DND-41 (cell line): ENCODE data around the gene TNNC1.

ENCODE experiments used
- ATAC-seq: fragments of 200-7000 bp; cut with Tn5 transposase; 3 replicates; pipeline ENCODE4 v1.9.1; 2021; ENCODE audit warnings: low read depth; ENCODE audit not compliant: insufficient read depth
- DNase-seq: peaks from one replicate; pipeline ENCODE4 v3.0.0-alpha.2; 2020
- H2AFZ ChIP-seq: 2 replicates; pipeline ENCODE4 v1.6.0; 2012; ENCODE audit warnings: low read depth, low read length
- H3K27ac ChIP-seq: 2 replicates; pipeline ENCODE4 v1.5.1; 2012; ENCODE audit warnings: low read length, inconsistent platforms
- H3K27me3 ChIP-seq: fragments of 200-600 bp; sonication (generic); 2 replicates; pipeline ENCODE4 v1.6.0; 2012; ENCODE audit warnings: low read length, mild to moderate bottlenecking, inconsistent platforms; ENCODE audit not compliant: insufficient read depth, poor library complexity
- H3K36me3 ChIP-seq: 2 replicates; pipeline ENCODE4 v1.5.1; 2012; ENCODE audit warnings: low read length, inconsistent platforms; ENCODE audit not compliant: insufficient read depth
- H3K4me1 ChIP-seq: 2 replicates; pipeline ENCODE4 v1.5.1; 2012; ENCODE audit warnings: mild to moderate bottlenecking, low read length; ENCODE audit not compliant: insufficient read depth
- H3K4me2 ChIP-seq: 2 replicates; pipeline ENCODE4 v1.6.0; 2012; ENCODE audit warnings: mild to moderate bottlenecking, moderate library complexity, low read length, inconsistent platforms; ENCODE audit not compliant: insufficient read depth
- H3K4me3 ChIP-seq, 2 experiments: fragments of 200-600 bp in 1 of 2; shearing (Covaris generic) in 1 of 2; 2 replicates each; pipeline ENCODE4 v1.5.1; 2012 to 2016; ENCODE audit warnings: inconsistent platforms in 2 of 2, low read length in 2 of 2, mild to moderate bottlenecking in 2 of 2, low read depth in 1 of 2, moderate library complexity in 1 of 2
- H3K79me2 ChIP-seq: 2 replicates; pipeline ENCODE4 v1.6.0; 2012; ENCODE audit warnings: low read length, inconsistent platforms; ENCODE audit not compliant: insufficient read depth
- H3K9ac ChIP-seq: 2 replicates; pipeline ENCODE4 v1.6.0; 2012; ENCODE audit warnings: low read depth, mild to moderate bottlenecking, inconsistent platforms, low read length, moderate library complexity
- H3K9me3 ChIP-seq: 2 replicates; pipeline ENCODE4 v1.5.1; 2012; ENCODE audit warnings: low read length, moderate library complexity, mild to moderate bottlenecking, inconsistent platforms; ENCODE audit not compliant: insufficient read depth, severe bottlenecking
- H4K20me1 ChIP-seq: 2 replicates; pipeline ENCODE4 v1.6.0; 2012; ENCODE audit warnings: low read length; ENCODE audit not compliant: insufficient read depth
- CTCF ChIP-seq: IDR thresholded peaks from 2 replicates; pipeline ENCODE4 v1.5.1; 2012; ENCODE audit warnings: borderline replicate concordance, low read length, moderate library complexity, mild to moderate bottlenecking; ENCODE audit not compliant: poor library complexity, severe bottlenecking; ENCODE audit errors: extremely low read depth
- EZH2 ChIP-seq: IDR thresholded peaks from 3 replicates; pipeline ENCODE4 v1.6.1; 2012; ENCODE audit warnings: borderline replicate concordance, low read depth, mild to moderate bottlenecking, moderate library complexity, low read length, inconsistent platforms; ENCODE audit not compliant: severe bottlenecking

Gene TNNC1

GRCh38 chr3:52429031-52429430 lies 24.8 kb downstream of the TNNC1 start:
- Histone ChIP-seq H3K4me2 (no peak overlapping the region), H3K27me3 (peaks cover 3% of the 10 kb centered on the region), H3K4me1 (no peaks in the 10 kb centered on the region), H3K36me3 (no peaks in the 10 kb centered on the region), H3K4me3 (no peak overlapping the region), H3K9me3 (no peaks in the 10 kb centered on the region), H3K9ac (no peak overlapping the region), H2AFZ (no peak overlapping the region), H4K20me1 (no peaks in the 10 kb centered on the region), H3K79me2 (no peaks in the 10 kb centered on the region), H3K27ac (no peak overlapping the region)
- DNase-seq (no peak), ATAC-seq (no peak)
- TF ChIP-seq EZH2 (no peak), CTCF (no peak)

GRCh38 chr3:52428151-52429005 lies 25.5 kb downstream of the TNNC1 start:
- Histone ChIP-seq H3K4me3 (no peak overlapping the region), H3K4me2 (no peak overlapping the region), H3K27ac (no peak overlapping the region), H3K9me3 (no peaks in the 10 kb centered on the region), H2AFZ (no peak overlapping the region), H3K79me2 (no peaks in the 10 kb centered on the region), H3K36me3 (no peaks in the 10 kb centered on the region), H3K27me3 (no peaks in the 10 kb centered on the region), H3K4me1 (no peaks in the 10 kb centered on the region), H4K20me1 (no peaks in the 10 kb centered on the region), H3K9ac (no peak overlapping the region)
- no peak for TF ChIP-seq EZH2
- peak; percentile 88 for TF ChIP-seq CTCF
- peak; percentile 52 for DNase-seq
- ATAC-seq: peak; percentile 94

- H4K20me1 ChIP-seq: no peaks in the 10 kb centered on the region
- DNase-seq (no peak), ATAC-seq (no peak)
- no peaks in the 10 kb centered on the region for H3K4me1 ChIP-seq
- H2AFZ ChIP-seq: no peak overlapping the region
- H3K36me3 ChIP-seq: peaks cover 9% of the 10 kb centered on the region; the same call in 1 of the 2 replicates
- no peak overlapping the region for H3K4me2 ChIP-seq
- no peak overlapping the region for H3K9ac ChIP-seq
- no peak overlapping the region for H3K27ac ChIP-seq
- no peaks in the 10 kb centered on the region for H3K27me3 ChIP-seq
- no peaks in the 10 kb centered on the region for H3K79me2 ChIP-seq
- H3K9me3 ChIP-seq: no peaks in the 10 kb centered on the region
- H3K4me3 ChIP-seq: no peak overlapping the region
- TF ChIP-seq EZH2: no peak
- no peak for TF ChIP-seq CTCF
Measured at GRCh38 chr3:52423173-52423572, 30.7 kb downstream of the TNNC1 start.
